D721Med (cell line): ENCODE results near the gene IFNA5.
A peak's percentile ranks its signal among the peaks of the same experiment; 100 is the strongest.

Experiments
- DNase-seq: peaks from one replicate; pipeline ENCODE4 v3.0.0; 2011; ENCODE audit warnings: low spot score; ENCODE audit not compliant: insufficient read length
- FAIRE-seq: peaks from 2 replicates; lab custom pipeline; 2011; peaks lifted over from hg19 to GRCh38; lab: Jason Lieb, UNC
- TF ChIP-seq, protein P1 (sequence below): IDR thresholded peaks from 2 replicates; pipeline ENCODE4 v1.5.1; 2012; ENCODE audit warnings: mild to moderate bottlenecking, control low read depth; ENCODE audit not compliant: insufficient read depth; ENCODE audit errors: missing control alignments

IFNA5 gene

DNA sequence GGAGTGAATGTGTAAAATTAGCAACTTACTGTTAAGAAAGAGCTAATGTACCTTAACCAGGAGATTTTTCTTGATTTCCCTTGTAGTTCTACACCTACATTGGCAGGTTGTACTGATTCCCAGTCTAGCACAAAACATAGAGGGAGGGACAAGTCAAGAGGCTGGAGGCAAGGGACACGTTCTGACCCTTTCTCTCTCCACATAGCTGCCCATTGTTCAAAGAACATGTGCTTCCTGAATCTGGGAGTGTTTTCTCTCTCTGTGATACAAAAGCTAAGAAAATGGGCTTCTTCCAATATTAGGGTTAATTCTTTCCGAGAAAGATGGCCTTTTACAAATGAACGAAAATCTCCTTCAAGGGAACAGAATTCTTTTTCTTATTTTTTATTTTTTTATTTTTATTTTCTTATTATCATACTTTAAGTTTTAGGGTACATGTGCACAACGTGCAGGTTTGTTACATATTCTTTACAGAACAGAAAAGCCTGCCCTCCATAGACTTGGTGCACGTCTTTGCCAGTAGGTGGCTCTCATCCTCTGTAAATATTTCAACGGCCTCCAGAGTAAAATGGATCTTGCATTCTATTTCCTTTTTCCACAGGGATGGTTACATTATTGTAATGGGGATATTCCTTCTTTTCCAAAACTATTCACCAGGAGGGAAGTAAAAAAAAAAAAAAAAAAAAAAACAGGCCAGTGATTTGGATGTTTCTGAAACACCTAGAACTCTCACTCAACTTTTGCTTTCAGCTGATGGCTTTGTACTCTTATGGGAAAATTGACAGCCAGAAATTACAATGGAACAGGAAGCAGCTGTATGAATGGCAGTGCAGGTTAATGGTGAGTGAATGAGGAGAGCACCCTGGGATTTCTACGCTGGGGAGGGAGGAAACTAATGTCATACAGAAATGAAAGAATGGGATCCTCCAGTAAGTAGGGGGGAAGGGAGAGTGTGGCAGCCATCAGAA, 13.1 kb upstream of the IFNA5 start:
- DNase-seq (no peak), FAIRE-seq (no peak)
- TF ChIP-seq, protein P1, sequence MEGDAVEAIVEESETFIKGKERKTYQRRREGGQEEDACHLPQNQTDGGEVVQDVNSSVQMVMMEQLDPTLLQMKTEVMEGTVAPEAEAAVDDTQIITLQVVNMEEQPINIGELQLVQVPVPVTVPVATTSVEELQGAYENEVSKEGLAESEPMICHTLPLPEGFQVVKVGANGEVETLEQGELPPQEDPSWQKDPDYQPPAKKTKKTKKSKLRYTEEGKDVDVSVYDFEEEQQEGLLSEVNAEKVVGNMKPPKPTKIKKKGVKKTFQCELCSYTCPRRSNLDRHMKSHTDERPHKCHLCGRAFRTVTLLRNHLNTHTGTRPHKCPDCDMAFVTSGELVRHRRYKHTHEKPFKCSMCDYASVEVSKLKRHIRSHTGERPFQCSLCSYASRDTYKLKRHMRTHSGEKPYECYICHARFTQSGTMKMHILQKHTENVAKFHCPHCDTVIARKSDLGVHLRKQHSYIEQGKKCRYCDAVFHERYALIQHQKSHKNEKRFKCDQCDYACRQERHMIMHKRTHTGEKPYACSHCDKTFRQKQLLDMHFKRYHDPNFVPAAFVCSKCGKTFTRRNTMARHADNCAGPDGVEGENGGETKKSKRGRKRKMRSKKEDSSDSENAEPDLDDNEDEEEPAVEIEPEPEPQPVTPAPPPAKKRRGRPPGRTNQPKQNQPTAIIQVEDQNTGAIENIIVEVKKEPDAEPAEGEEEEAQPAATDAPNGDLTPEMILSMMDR: peak; percentile 81

DNA sequence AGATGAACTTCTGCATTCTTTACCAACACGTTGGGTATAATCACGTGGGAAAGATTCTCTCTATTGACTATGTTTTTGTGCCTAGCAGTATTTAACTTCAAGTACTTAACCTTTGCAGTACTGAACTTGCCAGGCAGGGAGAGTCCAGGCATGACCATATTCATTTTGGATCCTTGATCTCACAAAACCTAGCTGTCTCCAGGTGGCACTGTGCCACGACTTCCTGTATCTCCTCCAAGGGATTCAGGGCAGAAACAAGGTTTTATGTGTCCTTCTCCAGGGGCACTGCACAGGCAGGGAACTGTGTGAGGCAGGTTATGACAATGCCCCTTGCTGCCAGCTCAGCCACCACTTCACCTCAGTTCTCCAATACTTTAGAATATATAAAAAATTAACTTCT, 11.7 kb upstream of the IFNA5 start:
- DNase-seq (no peak), FAIRE-seq (no peak)
- TF ChIP-seq, protein P1: no peak

DNA sequence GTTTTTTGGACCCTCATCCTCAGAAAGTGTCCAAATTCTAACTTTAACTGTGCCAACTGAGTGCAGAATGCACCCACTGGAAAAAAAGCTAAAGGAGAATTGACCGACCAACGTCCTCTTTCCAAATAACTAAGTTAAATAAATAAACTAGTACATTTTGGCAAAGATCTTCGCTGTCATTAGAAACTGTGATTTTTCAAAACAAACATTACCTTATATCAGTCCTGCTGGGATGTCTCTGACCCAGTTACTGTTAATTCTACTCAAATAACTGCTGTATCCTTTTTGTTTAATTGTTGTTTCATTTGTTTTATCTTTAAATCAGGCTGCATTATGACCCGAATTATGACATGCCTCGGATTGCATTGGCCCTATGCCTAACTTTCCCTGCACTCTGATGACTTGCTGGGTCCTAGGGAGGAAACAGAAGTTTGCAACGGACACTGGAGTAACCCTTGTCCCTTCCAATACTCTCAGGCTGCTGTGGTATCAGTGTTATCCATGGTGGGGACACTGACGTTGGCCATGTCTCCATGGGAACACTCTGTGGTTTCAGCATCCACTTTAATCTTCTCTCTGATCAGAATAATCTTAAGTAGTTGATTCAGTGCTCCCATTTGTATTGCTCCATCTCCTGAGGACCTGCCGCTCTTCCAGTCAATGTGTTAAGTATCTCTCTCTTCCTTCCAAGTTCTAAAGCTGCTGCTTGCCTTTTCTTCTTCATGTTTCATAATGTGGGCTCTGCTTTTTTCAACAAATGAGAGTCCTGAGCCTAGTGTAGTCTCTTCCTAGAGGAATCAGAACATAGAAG, 11.1 kb upstream of the IFNA5 start:
- TF ChIP-seq, protein P1: no peak
- no peak for FAIRE-seq
- no peak for DNase-seq

DNA sequence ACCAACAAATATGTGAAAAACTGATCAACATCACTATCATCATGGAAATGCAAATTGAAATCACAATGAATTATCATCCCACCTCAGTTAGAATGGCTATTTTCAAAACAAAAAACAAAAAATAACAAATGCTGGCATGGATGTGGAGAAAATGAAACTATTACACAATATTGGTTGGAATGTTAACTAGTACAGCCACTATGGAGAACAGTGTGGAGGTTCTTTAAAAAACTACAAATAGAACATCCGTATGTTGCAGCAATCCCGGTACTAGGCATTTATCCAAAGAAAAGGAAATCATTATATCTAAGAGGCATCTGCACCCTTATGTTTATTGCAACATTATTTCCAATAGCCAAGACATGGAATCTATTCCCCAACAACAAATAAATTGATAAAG, 9.0 kb upstream of the IFNA5 start:
- FAIRE-seq: no peak
- no peak for DNase-seq
- TF ChIP-seq, protein P1: no peak

DNA sequence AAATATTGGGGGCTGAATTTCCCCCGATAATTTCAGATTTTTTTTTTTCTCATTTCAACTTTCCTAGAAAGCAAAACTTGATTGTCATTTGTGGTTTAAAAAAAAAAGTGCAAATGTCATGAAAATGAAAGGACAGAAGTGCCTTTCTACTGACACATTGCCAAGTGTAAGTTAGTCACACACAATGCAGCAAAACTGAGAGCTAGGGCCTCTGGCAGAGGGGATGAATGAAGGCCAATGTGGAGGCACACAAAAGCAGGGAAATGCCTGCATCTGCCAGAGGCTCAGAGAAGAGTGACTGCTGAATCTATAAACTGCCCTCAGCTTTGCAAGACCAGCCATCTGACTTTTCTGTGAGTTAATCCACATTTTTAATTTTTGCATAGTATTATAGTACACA, 6.8 kb upstream of the IFNA5 start:
- FAIRE-seq (no peak), DNase-seq (no peak)
- TF ChIP-seq, protein P1: no peak

DNA sequence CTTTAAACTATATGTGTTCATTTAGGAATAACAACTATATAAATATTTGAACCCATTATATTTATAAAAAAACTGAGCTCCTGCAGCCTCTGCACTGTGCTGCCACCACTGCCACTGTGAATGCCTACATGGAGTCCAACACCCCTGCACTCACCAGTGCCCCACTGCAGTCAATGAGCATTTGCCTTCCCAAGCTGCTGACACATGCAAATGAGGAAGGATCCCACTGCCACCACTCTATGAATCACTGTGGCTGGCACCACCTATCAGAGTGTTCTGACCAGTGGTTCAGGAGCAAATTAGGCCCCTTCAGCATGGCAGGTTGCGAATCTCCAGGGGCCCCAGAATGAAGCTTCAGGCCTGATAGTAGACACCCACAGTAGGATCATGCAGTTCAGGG, 9.1 kb downstream of the IFNA5 start:
- FAIRE-seq: no peak
- DNase-seq: no peak
- TF ChIP-seq, protein P1: no peak
